Activated CD8-positive, alpha-beta T cell treated with anti-CD3 and anti-CD28 coated beads, Interleukin-2, amount 10 ng/mL, durations not matched to agents 7 days and 5 days (primary cell): ENCODE measurements around the gene HLA-DRA. TPM values are rescaled to one million over a fixed set of nuclear protein-coding genes. Genes with fewer than 3 reads are reported as not detected.
"Not testable (repeated sequence)": the region's sequence is repeated elsewhere in the genome, so short reads cannot be mapped to it uniquely, and the experiment has no call there.

Experiments used
- ATAC-seq: fragments of 150-1000 bp; cut with Tn5 transposase; one replicate; pipeline ENCODE4 v1.10.0; 2021; ENCODE audit warnings: moderate library complexity
- CTCF ChIA-PET: fragments of 350-600 bp; sonication (Branson Sonifier 250); formaldehyde crosslinking; loops from one replicate; lab custom pipeline; 2021; ENCODE audit warnings: antibody characterized with exemption; lab: Charles Lee
- POLR2A ChIA-PET: fragments of 350-600 bp; sonication (Branson Sonifier 250); formaldehyde crosslinking; loops from one replicate; lab custom pipeline; 2021; ENCODE audit warnings: antibody characterized with exemption; lab: Charles Lee
- DNase-seq: peaks from one replicate; pipeline ENCODE4 v3.0.0-alpha.2; 2020
- H3K27ac Mint-ChIP-seq: one replicate; pipeline ENCODE4 v1.8.0; 2021; ENCODE audit warnings: mild to moderate bottlenecking, mixed read lengths
- H3K27me3 Mint-ChIP-seq: one replicate; pipeline ENCODE4 v1.8.0; 2021; ENCODE audit warnings: low read depth, mixed read lengths
- H3K36me3 Mint-ChIP-seq: one replicate; pipeline ENCODE4 v1.8.0; 2021; ENCODE audit warnings: low read depth, mixed read lengths
- H3K4me1 Mint-ChIP-seq: one replicate; pipeline ENCODE4 v1.8.0; 2021; ENCODE audit warnings: low read depth, mixed read lengths
- H3K4me3 Mint-ChIP-seq: one replicate; pipeline ENCODE4 v1.8.0; 2021; ENCODE audit warnings: mild to moderate bottlenecking, mixed read lengths
- H3K9me3 Mint-ChIP-seq: one replicate; pipeline ENCODE4 v1.8.0; 2022; ENCODE audit warnings: mixed read lengths; ENCODE audit not compliant: insufficient read depth
- total RNA-seq, 2 experiments: library from RNA; stranded (reverse); gene quantifications; one replicate each; pipeline ENCODE4 v1.2.3, GENCODE V29; 2021

The HLA-DRA gene
- total RNA-seq, 2 experiments from 2014 or later: 30.9 to 31.3 TPM

- peaks cover 2% of the 10 kb centered on the region for H3K4me1 Mint-ChIP-seq
- no peak overlapping the region for H3K27ac Mint-ChIP-seq
- no peaks in the 10 kb centered on the region for H3K36me3 Mint-ChIP-seq
- CTCF ChIA-PET: interaction anchor here (1.4 kb wide), 1 partner anchor 241 kb away, joined by 3 read pairs; no protein-coding TSS in a partner anchor
- H3K9me3 Mint-ChIP-seq: no peaks in the 10 kb centered on the region
- no peak overlapping the region for H3K4me3 Mint-ChIP-seq
- DNase-seq: no peak
- peaks cover 56% of the 10 kb centered on the region for H3K27me3 Mint-ChIP-seq
- POLR2A ChIA-PET: no interaction called here
- no peak for ATAC-seq
These were observed 20.2 kb downstream of the HLA-DRA start for GRCh38 chr6:32459781-32460424.

GRCh38 chr6:32460528-32460927 lies 20.8 kb downstream of the HLA-DRA start:
- no peaks in the 10 kb centered on the region for H3K36me3 Mint-ChIP-seq
- H3K4me1 Mint-ChIP-seq: peaks cover 2% of the 10 kb centered on the region
- H3K9me3 Mint-ChIP-seq: peaks cover 2% of the 10 kb centered on the region
- H3K4me3 Mint-ChIP-seq: no peak overlapping the region
- ChIA-PET CTCF (interaction anchor here (1.4 kb wide), 1 partner anchor 241 kb away, joined by 3 read pairs; no protein-coding TSS in a partner anchor), POLR2A (no interaction called here)
- ATAC-seq: no peak
- DNase-seq: no peak
- H3K27me3 Mint-ChIP-seq: peaks cover 57% of the 10 kb centered on the region
- no peak overlapping the region for H3K27ac Mint-ChIP-seq

GRCh38 chr6:32461493-32461892 lies 21.8 kb downstream of the HLA-DRA start:
- DNase-seq: no peak
- peaks cover 2% of the 10 kb centered on the region for H3K4me1 Mint-ChIP-seq
- no peak overlapping the region for H3K27ac Mint-ChIP-seq
- ChIA-PET CTCF (no interaction called here), POLR2A (no interaction called here)
- no peak for ATAC-seq
- peaks cover 52% of the 10 kb centered on the region for H3K27me3 Mint-ChIP-seq
- H3K4me3 Mint-ChIP-seq: no peak overlapping the region
- H3K9me3 Mint-ChIP-seq: peaks cover 6% of the 10 kb centered on the region
- no peaks in the 10 kb centered on the region for H3K36me3 Mint-ChIP-seq

GRCh38 chr6:32462609-32463008 lies 22.9 kb downstream of the HLA-DRA start:
- CTCF ChIA-PET: interaction anchor here (1.0 to 1.1 kb wide), 2 partner anchors 30 to 323 kb away, joined by 3 read pairs; no protein-coding TSS in a partner anchor
- Mint-ChIP-seq H3K4me3 (no peak overlapping the region), H3K4me1 (peaks cover 2% of the 10 kb centered on the region), H3K27me3 (peaks cover 43% of the 10 kb centered on the region), H3K36me3 (no peaks in the 10 kb centered on the region), H3K9me3 (peaks cover 6% of the 10 kb centered on the region), H3K27ac (no peak overlapping the region)
- DNase-seq: peak; percentile 25
- ATAC-seq: no peak
- POLR2A ChIA-PET: interaction anchor here (1.0 kb wide), 1 partner anchor 11 kb away, joined by 3 read pairs; no protein-coding TSS in a partner anchor

DNA sequence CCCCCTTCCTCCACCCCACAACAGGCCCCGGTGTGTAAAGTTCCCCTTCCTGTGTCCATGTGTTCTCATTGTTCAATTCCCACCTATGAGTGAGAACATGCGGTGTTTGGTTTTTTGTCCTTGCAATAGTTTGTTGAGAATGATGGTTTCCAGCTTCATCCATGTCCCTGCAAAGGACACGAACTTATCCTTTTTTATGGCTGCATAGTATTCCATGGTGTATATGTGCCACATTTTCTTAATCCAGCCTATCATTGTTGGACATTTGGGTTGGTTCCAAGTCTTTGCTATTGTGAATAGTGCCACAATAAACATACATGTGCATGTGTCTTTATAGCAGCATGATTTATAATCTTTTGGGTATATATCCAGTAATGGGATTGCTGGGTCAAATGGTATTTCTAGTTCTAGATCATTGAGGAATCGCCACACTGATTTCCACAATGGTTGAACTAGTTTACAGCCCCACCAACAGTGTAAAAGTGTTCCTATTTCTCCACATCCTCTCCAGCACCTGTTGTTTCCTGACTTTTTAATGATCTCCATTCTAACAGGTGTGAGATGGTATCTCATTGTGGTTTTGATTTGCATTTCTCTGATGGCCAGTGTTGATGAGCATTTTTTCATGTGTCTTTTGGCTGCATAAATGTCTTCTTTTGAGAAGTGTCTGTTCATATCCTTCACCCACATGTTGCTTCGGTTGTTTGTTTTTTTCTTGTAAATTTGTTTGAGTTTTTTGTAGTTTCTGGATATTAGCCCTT lies 28.2 kb downstream of the HLA-DRA start:
- H3K4me3 Mint-ChIP-seq, H3K27ac Mint-ChIP-seq, POLR2A ChIA-PET, H3K36me3 Mint-ChIP-seq, H3K9me3 Mint-ChIP-seq, H3K4me1 Mint-ChIP-seq, ATAC-seq, DNase-seq, CTCF ChIA-PET: not testable (repeated sequence)
- H3K27me3 Mint-ChIP-seq: peaks cover 26% of the 10 kb centered on the region

- H3K4me1 Mint-ChIP-seq: peaks cover 5% of the 10 kb centered on the region
- no peak for DNase-seq
- no peak overlapping the region for H3K27ac Mint-ChIP-seq
- ChIA-PET CTCF (interaction anchor here (1.2 kb wide), 1 partner anchor 59 kb away, joined by 3 read pairs; no protein-coding TSS in a partner anchor), POLR2A (interaction anchor here (0.7 kb wide), 1 partner anchor 10 kb away, joined by 3 read pairs; no protein-coding TSS in a partner anchor)
- peaks cover 23% of the 10 kb centered on the region for H3K27me3 Mint-ChIP-seq
- no peak overlapping the region for H3K4me3 Mint-ChIP-seq
- no peak for ATAC-seq
- no peaks in the 10 kb centered on the region for H3K36me3 Mint-ChIP-seq
- no peaks in the 10 kb centered on the region for H3K9me3 Mint-ChIP-seq
These were observed 33.2 kb downstream of the HLA-DRA start for GRCh38 chr6:32472781-32473375.

- not testable (repeated sequence) for H3K4me1 Mint-ChIP-seq, H3K27ac Mint-ChIP-seq, H3K36me3 Mint-ChIP-seq, H3K4me3 Mint-ChIP-seq, H3K9me3 Mint-ChIP-seq, DNase-seq
- POLR2A ChIA-PET: interaction anchor here (0.7 kb wide), 1 partner anchor 11 kb away, joined by 3 read pairs; no protein-coding TSS in a partner anchor
- peak; percentile 82 for ATAC-seq
- CTCF ChIA-PET: interaction anchor here (1.2 kb wide), 1 partner anchor 60 kb away, joined by 3 read pairs; no protein-coding TSS in a partner anchor
- peaks cover 20% of the 10 kb centered on the region for H3K27me3 Mint-ChIP-seq
These were observed 34.0 kb downstream of the HLA-DRA start for GRCh38 chr6:32473376-32474348.

DNA sequence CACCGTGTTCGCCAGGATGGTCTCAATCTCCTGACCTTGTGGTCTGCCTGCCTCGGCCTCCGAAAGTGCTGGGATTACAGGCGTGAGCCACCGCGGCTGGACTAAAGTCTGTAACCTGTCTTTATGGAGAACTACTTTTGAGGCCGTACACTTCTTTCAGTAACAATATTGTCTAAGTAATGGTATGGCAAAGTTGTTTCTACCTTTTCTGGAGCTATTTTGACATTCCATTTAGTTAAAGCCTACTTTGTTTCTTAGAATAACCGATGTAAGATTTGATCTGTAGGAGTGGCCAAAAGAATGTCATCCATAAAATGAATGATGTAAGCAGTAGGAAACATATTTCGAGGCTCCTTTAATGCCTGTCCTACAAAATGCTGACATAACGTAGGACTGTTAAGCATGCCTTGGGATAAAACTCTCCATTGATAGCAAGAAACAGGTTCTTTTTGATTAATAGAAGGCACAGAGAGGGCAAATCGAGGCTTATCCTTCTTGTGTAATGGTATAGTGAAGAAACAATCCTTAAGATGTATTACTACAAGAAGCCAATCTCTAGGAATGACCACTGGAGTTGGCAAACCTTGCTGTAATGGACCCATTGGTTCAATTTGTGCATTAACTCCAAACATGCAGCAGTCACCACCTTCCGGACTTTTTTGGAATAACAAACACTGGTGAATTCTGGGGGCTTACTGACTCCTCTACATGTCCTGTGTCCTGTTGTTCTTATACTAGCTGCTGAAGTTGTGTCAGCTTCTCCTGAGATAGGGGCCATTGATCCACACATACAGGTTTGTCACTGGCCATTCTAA lies 35.9 kb downstream of the HLA-DRA start:
- Mint-ChIP-seq H3K4me3 (no peak overlapping the region), H3K4me1 (peaks cover 5% of the 10 kb centered on the region), H3K36me3 (no peaks in the 10 kb centered on the region), H3K9me3 (no peaks in the 10 kb centered on the region), H3K27ac (no peak overlapping the region), H3K27me3 (peaks cover 28% of the 10 kb centered on the region)
- ATAC-seq: no peak
- ChIA-PET CTCF (no interaction called here), POLR2A (no interaction called here)
- no peak for DNase-seq

DNA sequence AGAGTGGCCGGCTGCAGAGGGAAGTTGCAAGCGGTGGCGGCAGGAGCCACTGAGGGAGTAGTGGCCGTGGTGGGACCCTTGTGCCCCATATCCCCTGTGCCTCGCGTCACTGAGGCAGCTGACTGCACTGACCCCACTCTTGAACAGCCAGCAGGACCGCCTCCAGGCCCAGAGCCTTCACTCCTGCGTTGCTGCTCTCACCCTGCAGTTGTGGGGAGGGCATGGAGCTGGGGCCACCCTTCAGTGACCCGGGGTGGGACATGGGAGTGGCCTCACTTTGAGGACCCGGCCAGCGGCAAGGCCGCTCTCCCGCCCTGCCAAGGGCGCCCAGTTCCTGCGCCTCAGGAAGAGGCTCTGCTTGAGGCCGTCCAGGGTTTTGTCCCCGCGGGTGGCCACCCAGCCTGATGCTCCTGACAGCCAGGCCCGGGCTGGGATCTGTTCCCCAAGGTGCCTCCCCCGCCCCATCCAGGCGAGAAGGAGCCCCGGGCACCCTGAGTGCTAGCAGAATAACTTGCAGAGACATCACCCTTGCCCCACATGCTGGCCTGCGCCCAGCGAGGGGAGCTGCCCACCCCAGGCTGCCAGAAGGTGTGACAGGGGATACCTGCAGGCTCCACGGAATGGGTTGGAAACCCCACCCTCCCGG lies 44.4 kb downstream of the HLA-DRA start:
- ChIA-PET CTCF (no interaction called here), POLR2A (no interaction called here)
- no peaks in the 10 kb centered on the region for H3K4me1 Mint-ChIP-seq
- DNase-seq (no peak), ATAC-seq (no peak)
- H3K27me3 Mint-ChIP-seq: peaks cover 39% of the 10 kb centered on the region
- H3K4me3 Mint-ChIP-seq: no peak overlapping the region
- no peaks in the 10 kb centered on the region for H3K36me3 Mint-ChIP-seq
- H3K27ac Mint-ChIP-seq: no peak overlapping the region
- no peaks in the 10 kb centered on the region for H3K9me3 Mint-ChIP-seq

- ATAC-seq (no peak), DNase-seq (no peak)
- H3K27me3 Mint-ChIP-seq: peaks cover 34% of the 10 kb centered on the region
- H3K9me3 Mint-ChIP-seq: no peaks in the 10 kb centered on the region
- ChIA-PET POLR2A (no interaction called here), CTCF (no interaction called here)
- H3K4me3 Mint-ChIP-seq: no peak overlapping the region
- no peaks in the 10 kb centered on the region for H3K36me3 Mint-ChIP-seq
- no peak overlapping the region for H3K27ac Mint-ChIP-seq
- no peaks in the 10 kb centered on the region for H3K4me1 Mint-ChIP-seq
These were observed 44.9 kb downstream of the HLA-DRA start for GRCh38 chr6:32484614-32484998.
